ENCODE data around the gene COMMD1.
"Not testable (repeated sequence)": the region's sequence is repeated elsewhere in the genome, so short reads cannot be mapped to it uniquely, and the experiment has no call there.

The COMMD1 gene

GRCh38 chr2:61905372-61906185, at the start of gene COMMD1:
Gene COMMD1 (plus strand): TSS chr2:61905674. CDS start chr2:61905679, 5 bp downstream.
- peak within 1 kb of the TSS; percentile 61 for H3K4me3 ChIP-seq (ENCODE audit: low read depth, low read length)
- no peak for DNase-seq (ENCODE audit: low read depth)

- no peak overlapping the region for H3K4me3 ChIP-seq (ENCODE audit: low read depth, low read length)
- no peak for DNase-seq (ENCODE audit: low read depth)
Measured at GRCh38 chr2:61857224-61857623, 48.2 kb upstream of the COMMD1 start.

GRCh38 chr2:61862085-61862484, 43.4 kb upstream of the COMMD1 start:
- H3K4me3 ChIP-seq (ENCODE audit: low read depth, low read length), result no peak overlapping the region
- DNase-seq (ENCODE audit: low read depth), result no peak

- DNase-seq (ENCODE audit: low read depth); H3K4me3 ChIP-seq (ENCODE audit: low read depth, low read length): not testable (repeated sequence)
Measured at GRCh38 chr2:61866482-61867089, 38.9 kb upstream of the COMMD1 start.

- no peak for DNase-seq (ENCODE audit: low read depth)
- H3K4me3 ChIP-seq (ENCODE audit: low read depth, low read length), result no peak overlapping the region
Measured at GRCh38 chr2:61876400-61876799, 29.1 kb upstream of the COMMD1 start.

- H3K4me3 ChIP-seq (ENCODE audit: low read depth, low read length), result no peak overlapping the region
- DNase-seq (ENCODE audit: low read depth), result no peak
Measured at GRCh38 chr2:61877571-61878245, 27.8 kb upstream of the COMMD1 start.

- no peak overlapping the region for H3K4me3 ChIP-seq (ENCODE audit: low read depth, low read length)
- DNase-seq (ENCODE audit: low read depth), result no peak
Measured at GRCh38 chr2:61878761-61879160, 26.7 kb upstream of the COMMD1 start.

- H3K4me3 ChIP-seq (ENCODE audit: low read depth, low read length); DNase-seq (ENCODE audit: low read depth): not testable (repeated sequence)
Measured at GRCh38 chr2:61879351-61879750, 26.1 kb upstream of the COMMD1 start.

- no peak for DNase-seq (ENCODE audit: low read depth)
- no peak overlapping the region for H3K4me3 ChIP-seq (ENCODE audit: low read depth, low read length)
Measured at GRCh38 chr2:61882850-61883249, 22.6 kb upstream of the COMMD1 start.

GRCh38 chr2:61885896-61886603, 19.4 kb upstream of the COMMD1 start:
- H3K4me3 ChIP-seq (ENCODE audit: low read depth, low read length), result no peak overlapping the region

GRCh38 chr2:61887717-61888266, 17.7 kb upstream of the COMMD1 start:
- peak overlapping the region; percentile 100 for H3K4me3 ChIP-seq (ENCODE audit: low read depth, low read length)

More at GRCh38 chr2:61885896-61886603, 19.4 kb upstream of the COMMD1 start:
- no peak for DNase-seq (ENCODE audit: low read depth)

GRCh38 chr2:61888267-61889055, 17.0 kb upstream of the COMMD1 start, which contains the start of gene CCT4:
Gene CCT4 (minus strand): TSS chr2:61888656. CDS start chr2:61888507, 149 bp downstream.
- DNase-seq (ENCODE audit: low read depth), result peak; percentile 43
- H3K4me3 ChIP-seq (ENCODE audit: low read depth, low read length), result peak within 1 kb of the TSS; percentile 100

More at GRCh38 chr2:61887717-61888266, 17.7 kb upstream of the COMMD1 start:
- no peak for DNase-seq (ENCODE audit: low read depth)

- no peak for DNase-seq (ENCODE audit: low read depth)
- no peak overlapping the region for H3K4me3 ChIP-seq (ENCODE audit: low read depth, low read length)
Measured at GRCh38 chr2:61898810-61899209, 6.7 kb upstream of the COMMD1 start.

GRCh38 chr2:61900281-61900680, 5.2 kb upstream of the COMMD1 start:
- H3K4me3 ChIP-seq (ENCODE audit: low read depth, low read length), result no peak overlapping the region
- DNase-seq (ENCODE audit: low read depth), result no peak

GRCh38 chr2:61906186-61906470, 654 bp downstream of the COMMD1 start:
- no peak for DNase-seq (ENCODE audit: low read depth)
- H3K4me3 ChIP-seq (ENCODE audit: low read depth, low read length), result peak overlapping the region; percentile 61

- no peak overlapping the region for H3K4me3 ChIP-seq (ENCODE audit: low read depth, low read length)
- DNase-seq (ENCODE audit: low read depth), result no peak
Measured at GRCh38 chr2:61909116-61909515, 3.6 kb downstream of the COMMD1 start.

GRCh38 chr2:61910603-61911002, 5.1 kb downstream of the COMMD1 start:
- H3K4me3 ChIP-seq (ENCODE audit: low read depth, low read length), result no peak overlapping the region
- DNase-seq (ENCODE audit: low read depth), result no peak

GRCh38 chr2:61911510-61911909, 6.0 kb downstream of the COMMD1 start:
- H3K4me3 ChIP-seq (ENCODE audit: low read depth, low read length), result no peak overlapping the region
- no peak for DNase-seq (ENCODE audit: low read depth)

GRCh38 chr2:61914794-61915193, 9.3 kb downstream of the COMMD1 start:
- not testable (repeated sequence) for DNase-seq (ENCODE audit: low read depth); H3K4me3 ChIP-seq (ENCODE audit: low read depth, low read length)

Data from skeletal muscle cell (primary cell).